ENCODE results near the gene SSBP4.
"Not testable (repeated sequence)": the region's sequence is repeated elsewhere in the genome, so short reads cannot be mapped to it uniquely, and the experiment has no call there.

The SSBP4 gene

DNA sequence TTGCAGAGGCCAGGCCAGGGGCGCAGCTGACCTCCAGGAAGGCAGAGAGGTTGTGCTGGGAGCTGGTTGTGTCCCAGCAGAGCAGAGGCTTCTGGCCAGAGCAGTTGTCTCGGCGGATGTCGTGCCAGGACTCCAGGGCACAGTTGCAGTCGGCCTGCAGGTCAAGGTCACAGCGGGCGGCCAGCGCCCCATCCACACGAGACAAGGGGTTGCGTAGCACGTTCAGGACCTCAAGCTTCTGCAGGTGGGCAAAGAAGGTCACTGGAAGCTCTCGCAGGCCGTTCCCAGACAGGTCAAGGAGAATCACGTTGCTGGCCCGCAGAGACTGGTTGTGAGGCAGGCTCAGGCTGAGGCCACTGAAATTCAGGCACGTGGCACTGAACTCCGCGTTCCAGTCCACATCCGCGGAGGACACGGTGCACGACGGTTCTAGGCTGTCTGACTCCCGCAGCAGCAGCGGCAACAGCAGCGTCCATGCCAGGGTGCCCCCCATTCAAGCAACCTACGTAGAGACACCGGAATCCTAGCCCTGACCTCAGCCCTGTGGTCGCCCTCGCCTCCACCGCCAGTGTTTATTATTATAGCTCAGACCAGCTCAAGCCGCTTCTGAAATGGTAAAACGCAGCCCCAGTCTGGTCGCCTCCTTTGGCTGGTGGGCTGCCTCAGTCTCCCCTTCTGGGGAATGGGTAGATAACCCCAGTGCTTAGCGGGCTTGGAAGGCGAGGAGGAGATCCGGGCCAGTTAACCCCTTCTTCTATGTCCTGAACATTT, 22.5 kb upstream of the SSBP4 start:
- no peak for DNase-seq

DNA sequence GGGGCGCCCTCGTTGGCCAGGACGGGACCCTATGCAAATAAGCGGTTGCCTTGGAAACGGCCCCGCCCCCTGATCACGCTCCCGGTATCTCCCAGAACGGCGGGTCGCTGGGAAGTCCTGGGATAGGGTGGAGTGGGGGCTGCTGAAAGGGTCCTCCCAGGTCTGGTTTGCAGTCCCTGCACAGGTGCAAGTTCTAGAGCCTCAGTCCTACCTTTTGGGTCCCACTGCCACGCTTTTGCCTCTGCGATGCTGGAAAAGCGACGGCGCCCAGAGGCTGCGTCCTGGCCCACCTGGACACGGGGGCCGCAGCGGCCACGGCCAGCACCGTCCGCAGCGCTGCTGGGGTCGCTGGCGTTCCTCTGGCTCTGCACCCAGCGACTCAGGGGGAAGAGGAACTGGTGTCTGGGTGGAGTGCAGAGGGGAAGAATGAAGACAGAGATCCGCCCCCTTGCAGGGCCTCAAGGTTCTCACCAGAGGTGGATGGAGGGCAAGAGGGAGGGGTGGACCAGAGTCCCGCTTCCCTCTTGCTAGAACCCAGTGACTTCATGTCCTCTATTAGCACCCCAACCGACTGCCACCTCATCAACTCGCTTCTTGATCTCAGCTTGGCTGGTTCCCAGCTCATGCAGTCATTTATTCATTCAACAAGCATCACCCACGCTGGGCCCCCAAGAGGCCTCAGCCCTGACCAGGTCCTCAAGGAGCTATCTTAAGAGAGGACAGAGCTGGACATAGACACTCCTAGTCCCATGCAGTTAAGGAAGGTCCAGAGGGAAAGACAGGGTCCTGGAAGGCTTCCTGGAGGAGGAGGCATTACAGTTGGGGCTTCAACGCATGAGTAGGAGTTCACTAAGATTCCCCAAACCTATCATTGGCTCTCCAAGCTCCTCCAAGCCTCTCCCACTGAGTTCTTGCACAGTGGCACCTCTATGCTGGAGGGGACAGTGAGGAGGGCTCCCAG, 21.7 kb upstream of the SSBP4 start, which contains the start of gene LRRC25:
Gene LRRC25 (minus strand): TSS at position 381 of the 961 bp plus-strand sequence. CDS start 659 bp downstream, outside the sequence.
- no peak for DNase-seq

DNA sequence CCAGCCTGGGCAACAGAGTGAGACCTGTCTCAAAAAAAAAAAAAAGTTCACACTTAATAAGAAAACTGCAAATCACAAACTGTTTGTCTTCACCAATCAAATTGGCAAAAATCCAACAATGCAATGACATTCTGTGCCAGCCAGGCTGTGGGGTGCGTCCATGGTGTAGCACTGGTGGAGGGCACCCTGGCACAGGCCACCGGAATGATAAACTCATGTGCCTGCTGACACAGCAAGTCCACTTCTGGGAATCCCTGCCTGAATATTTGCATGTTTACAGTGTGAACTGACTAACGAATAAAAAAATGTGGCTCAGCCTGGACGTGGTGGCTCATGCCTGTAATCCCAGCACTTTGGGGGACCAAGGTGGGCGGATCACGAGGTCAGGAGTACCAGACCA, 20.2 kb upstream of the SSBP4 start:
- DNase-seq: no peak

DNA sequence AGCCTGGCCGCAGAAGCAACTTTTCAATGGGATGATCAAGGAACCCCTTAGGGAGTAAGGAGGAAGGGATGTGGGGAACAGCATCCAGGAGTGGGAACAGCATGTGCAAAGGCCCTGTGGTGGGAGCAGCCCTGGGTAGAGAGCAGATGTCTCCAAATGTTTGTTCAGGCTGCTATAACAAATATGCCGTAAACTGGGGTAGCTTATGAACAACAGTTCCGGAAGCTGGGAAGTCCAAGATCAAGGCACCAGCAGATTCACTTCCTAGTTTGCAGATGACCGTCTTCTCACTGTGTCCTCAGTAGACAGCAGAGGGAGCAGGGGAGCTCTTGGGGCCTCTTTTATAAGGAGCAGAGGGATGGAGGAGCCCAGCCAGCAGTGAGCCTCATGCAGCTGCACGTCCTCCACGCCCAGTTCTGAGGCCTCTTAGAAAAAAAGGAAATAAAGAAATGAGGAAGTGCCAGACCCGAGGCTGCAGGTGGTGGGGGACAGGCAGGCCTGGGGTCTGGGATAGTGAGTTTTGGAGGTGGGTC, 17.6 kb upstream of the SSBP4 start:
- DNase-seq: no peak

DNA sequence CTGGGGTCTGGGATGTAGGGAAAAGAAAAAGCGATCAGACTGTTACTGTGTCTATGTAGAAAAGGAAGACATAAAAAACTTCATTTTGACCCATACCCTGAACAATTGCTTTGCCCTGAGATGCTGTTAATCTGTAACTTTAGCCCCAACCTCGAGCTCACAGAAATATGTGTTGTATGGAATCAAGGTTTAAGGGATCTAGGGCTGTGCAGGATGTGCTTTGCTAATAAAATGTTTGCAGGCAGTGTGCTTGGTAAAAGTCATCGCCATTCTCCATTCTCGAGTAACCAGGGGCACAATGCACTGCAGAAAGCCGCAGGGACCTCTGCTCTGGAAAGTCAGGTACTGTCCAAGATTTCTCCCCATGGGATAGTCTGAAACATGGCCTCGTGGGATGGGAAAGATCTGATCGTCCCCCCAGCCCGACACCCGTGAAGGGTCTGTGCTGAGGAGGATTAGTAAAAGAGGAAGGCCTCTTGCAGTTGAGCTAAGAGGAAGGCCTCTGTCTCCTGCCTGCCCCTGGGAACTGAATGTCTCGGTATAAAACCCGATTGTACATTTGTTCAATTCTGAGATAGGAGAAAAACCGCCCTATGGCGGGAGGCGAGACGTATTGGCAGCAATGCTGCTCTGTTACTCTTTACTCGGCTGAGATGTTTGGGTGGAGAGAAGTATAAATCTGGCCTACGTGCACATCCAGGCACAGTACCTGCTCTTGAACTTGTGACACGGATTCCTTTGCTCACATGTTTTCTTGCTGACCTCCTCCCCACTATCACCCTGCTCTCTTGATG, 16.5 kb upstream of the SSBP4 start:
- DNase-seq: not testable (repeated sequence)

DNA sequence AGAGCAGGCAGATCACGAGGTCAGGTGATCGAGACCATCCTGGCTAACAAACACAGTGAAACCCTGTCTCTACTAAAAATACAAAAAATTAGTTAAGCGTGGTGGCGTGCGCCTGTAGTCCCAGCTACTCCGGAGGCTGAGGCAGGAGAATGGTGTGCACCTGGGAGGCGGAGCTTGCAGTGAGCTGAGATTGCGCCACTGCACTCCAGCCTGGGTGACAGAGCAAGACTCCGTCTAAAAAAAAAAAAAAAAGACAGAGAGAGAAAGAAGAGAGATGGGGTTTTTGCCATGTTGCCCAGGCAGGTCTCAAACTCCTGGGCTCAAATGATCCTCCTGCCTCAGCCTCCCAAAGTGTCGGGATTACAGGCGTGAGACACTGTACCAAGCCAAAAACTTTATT, 13.4 kb upstream of the SSBP4 start:
- DNase-seq: not testable (repeated sequence)

DNA sequence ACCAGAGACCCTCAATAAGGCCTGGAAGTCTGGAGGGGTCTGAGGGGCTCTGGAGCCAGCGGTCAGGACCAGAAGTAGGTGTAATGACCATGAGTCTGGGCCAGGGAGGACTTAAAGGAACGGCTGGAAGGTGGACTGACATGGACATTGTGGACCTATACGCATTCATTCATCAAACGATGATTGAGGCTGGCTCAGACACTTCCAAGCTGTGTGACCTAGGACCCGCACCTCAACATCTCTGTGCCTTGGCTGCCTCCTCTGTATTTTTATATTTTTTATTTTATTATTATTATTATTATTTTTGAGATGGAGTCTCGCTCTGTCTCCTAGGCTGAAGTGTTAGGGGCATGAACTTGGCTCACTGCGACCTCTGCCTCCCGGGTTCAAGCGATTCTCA, 12.4 kb upstream of the SSBP4 start:
- no peak for DNase-seq

DNA sequence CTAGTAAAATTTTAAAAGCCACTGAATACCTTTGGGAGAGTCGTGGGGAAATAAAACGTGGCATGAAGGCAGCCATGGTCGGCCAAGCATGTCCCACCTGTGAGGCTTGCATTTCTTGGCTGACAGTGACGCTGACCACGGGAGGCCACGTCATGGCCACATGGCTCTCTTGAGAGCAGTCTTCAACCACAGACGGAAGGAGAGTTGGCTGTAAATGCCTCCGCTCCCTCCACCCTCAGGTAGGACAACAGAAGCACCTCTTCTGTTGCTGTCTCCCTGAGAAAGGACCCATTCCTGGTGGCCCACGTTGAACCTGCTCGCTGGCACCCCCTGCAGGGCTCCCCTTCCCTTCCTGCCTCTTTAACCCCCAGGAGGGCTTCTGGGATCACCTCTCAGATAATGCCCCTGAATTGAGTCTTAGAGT, 11.1 kb upstream of the SSBP4 start:
- DNase-seq: no peak

DNA sequence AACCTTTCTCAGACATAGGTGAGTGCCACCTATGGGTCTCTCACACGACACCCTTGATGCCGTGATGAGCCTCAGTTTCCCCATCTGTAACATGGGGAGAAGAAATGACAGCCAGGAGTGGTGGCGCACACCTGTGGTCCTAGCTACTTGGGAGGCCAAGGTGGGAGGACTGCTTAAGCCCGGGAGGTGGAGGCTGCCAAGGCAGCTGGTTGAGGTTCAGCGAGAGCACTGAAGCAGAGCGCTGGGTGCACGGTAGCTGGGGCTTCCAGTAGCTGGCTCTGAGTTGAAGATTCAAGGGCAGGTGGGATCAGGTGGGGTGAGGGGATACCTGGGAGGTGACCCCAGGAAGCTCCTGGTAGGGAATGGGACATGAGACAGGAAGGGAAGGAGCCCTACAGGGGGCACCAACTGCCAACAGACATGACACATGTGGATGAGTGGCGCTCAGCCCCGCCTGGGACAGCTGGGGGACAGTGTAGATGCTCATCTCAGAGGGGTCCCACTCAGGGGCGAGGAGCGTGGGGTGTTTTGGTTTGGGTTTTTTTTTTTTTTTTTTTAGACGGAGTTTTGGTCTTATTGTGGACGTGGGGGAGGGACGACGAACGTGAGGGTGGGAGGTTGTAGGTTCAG, 6.5 kb upstream of the SSBP4 start:
- no peak for DNase-seq

DNA sequence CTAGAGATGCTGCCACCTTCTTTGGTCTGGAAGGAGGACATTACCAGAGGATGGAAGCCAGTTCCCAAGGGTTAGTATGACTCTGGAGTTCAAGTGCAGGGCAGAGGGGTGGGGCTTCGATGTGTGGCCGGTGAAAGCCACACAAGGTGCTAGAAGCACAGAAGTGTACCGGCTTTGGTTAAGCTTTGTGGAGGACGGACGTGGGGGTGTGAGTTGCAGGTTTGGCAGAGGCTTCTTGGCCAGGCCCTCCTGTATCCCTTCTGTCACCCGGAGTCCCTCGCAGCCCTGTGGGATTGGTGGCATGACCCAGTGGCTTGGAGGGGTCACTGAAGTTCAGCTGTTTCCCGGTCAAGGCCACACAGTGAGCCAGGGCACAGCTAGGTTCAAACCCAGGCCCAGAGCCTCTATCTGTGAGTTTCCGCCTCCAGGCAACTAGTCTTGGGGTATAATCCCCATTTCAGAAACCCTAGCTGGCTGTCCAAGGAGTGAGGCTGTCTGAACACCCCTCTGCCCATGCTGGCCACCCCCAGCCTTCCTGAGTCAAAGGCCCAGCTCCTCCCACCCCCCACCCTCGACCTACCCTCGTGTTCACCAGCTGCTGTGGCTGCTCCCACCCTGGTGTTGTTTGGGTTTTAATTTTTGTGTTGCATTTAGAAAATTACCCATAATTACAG, 4.6 kb upstream of the SSBP4 start:
- DNase-seq: no peak

DNA sequence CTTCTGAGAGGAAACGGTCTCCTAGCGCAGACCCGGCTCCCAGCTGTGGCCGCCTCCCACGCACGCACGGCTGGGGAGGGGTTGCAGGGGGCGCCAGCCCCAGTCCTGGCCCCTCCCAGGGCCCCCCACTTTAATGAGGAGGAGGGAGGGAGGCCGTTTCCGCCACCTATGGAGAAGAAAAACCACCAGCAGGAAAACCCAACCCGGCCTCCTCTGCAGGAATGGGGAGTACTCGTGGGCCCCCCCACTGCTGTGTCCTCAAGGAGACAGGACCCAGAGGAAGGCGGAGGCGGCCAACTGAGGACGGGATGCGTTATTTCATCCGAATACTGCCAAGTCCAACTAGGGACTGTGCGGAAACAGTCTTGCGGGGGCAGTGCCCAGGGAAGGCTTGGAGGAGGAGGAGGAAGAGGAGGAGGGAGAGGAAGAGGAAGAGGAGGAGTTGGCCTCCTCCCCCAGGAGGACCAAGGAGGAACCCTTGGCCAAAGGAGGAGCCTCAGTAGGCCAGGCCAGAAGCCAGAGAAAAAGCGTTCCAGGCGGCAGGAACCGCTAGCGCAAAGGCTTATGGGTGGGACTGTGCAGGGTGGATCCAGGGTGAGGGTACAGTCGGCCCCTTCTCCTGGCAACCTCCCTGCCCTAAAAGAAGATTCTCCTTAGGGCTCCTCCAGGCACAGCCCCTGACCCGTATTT, 3.9 kb upstream of the SSBP4 start:
- DNase-seq: no peak

DNA sequence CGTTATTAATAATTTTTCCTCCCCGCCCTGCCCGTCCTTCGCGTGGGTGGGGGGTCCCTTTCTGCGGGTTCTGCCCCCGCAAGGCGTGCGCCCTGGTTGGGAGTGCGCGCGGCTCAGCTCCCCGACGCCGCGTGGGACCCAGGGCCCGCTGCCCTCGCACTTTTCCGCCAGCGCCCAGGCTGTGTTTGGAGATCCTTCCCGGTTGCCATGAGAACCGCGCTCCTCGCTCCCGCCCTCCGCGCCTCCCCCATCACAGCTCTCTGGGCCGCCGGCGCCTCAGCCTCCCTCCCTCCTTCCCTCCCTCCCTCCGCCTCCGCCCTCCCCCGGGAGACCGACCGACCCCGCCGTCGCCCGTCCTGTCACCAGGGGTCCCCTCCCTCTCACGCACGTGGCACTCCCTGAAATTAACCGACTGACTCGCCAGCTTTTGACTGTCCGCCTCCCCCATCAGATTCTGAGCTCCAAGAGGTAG, 2.4 kb upstream of the SSBP4 start:
- DNase-seq: peak; percentile 74

DNA sequence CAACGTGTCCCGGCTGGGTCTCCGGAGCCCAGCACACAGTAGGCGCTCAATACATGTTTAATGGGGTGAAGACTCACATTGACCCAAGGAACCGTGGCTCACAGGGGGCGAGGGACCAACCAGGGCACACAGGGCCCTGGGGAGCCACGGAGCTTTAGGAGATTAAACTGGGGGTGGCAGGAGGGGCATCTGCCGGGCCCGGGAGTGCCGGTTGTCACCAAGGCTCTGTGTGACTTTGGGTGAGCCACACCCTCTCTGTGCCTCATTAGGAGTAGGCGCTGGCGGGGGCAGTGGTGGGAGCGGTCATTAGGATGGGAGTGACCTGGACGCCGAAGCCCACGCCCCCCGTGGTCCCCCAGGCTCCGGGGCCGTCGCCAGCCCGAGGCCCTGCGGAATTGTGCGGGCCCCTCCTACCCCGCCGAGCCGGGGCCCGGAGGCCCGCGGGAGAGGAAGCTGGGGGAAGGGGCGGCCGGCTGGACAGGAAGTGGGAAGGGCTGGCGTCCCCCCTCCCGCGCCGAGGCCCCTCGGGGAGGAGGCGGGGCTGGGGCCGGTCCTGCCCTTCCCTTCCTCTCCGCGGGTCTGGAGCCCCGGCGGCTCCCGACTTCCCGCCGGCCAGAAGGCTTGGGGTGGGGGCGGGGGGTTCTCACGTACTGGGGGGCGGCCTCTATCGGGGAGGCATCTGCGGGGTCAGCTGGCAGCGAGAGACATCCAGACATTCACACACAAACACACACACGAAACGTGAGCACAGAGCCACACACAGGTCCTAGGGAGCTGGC, 1.8 kb upstream of the SSBP4 start:
- DNase-seq: peak; percentile 26

DNA sequence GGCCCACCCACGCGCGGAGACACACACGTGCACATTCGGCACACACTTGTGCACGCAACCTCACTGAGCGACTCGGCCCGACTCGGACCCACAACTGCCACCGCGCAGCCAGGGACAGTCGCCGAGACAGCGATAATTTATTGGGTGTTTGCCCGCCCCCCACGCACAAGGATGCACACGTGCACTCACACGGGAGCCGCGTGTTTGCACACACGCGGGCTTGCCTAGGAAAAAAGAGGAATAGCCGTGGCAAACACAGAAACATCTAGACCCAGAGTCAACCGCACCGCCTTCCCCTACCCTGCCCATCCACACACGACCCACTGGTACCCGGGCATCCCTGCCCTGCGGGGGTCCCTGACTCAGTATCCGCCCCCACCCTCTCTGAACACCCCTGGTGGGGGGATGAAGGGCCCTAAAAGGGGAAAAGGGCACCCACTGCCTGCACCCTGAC, 1.1 kb upstream of the SSBP4 start:
- no peak for DNase-seq

DNA sequence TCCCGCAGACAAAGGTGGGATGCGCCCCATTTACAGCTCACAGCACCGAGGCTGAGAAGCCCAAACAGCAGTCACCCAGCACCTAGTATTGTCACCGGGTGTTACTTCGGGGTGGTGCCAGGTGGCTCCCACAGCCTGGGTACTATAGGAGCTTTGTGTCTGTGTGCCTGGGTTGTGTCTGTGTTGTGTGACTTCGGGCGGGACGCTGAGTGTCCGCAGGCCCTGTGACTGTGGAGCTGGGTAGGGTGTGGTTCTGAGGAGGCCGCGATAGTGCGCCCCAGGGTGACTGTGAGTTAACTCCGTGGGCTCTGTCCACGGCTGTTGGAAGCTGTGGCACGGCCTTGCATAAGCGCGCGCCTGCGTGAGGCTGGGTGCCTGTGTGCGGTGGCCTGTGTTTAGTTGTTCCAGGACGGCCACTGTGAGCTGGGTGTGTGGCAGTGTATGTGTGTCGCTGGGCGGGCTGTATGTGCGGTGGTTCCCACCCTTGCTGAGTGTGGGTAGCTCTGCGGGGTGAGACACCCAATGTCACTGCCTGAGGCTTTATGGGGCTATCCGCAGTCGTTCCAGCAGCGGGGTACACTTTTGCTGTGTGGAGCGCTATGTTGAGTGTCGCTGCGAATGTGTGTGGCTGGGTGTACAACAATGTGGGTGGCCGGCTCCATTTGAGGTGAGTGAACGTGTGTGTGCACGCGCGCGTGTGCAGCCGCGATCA, 559 bp upstream of the SSBP4 start:
- no peak for DNase-seq

DNA sequence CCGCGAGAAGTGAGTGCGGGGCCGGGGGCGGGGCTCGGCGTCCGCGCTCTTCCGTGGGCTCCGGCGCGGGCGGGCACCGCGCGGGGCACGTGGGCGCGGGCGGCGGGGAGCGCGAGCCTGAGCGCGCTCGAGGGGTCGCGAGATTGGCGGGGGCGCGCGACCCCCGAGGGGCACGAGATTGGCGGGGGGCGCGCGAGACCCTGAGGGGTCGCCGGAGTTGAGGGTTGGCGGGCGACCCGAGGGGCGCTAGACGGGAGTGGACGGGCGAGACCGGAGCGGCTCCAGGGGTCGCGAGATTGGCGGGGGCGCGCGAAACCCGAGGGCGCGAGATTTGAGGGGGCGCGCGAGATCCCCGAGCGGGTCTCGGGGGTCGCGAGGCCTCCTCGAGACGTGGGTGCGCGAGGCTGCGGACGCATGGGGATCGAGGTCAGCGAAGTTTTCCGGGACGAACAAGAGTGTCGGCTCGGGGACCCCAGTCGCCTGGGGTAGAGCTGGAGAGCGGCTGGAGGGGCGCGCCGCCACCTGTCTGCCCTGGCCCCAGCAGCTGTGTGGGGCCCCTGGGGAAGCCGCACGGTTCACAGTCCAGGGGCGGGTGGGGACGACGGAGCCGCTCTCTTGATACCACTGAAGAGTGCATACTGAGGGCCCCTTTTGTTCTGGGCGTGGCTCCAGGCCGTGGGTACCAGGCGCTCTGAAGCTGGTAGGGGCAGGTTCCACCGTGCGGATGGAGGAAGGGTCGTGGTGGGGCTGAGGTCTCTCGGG, 682 bp downstream of the SSBP4 start:
- DNase-seq: no peak

DNA sequence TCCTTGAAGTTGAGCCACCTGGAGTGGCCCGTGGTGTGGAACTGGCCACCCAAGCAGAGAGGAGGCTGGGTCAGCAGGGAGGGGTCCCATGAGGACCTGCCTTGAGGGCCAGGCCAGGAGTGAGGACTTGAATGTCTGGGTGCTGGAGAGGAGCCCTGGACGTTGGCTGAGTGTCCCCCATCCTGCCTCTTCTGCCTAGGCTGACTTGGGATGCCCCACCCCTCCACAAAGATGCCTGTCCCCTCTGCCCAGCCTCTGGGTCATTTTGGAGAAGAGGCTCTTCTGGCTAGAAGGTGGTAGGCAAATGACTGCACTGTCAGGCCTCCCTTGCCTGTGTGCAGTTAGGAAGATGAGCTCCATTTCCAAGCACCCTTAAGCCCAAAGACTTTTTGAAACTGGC, 1.7 kb downstream of the SSBP4 start:
- no peak for DNase-seq

DNA sequence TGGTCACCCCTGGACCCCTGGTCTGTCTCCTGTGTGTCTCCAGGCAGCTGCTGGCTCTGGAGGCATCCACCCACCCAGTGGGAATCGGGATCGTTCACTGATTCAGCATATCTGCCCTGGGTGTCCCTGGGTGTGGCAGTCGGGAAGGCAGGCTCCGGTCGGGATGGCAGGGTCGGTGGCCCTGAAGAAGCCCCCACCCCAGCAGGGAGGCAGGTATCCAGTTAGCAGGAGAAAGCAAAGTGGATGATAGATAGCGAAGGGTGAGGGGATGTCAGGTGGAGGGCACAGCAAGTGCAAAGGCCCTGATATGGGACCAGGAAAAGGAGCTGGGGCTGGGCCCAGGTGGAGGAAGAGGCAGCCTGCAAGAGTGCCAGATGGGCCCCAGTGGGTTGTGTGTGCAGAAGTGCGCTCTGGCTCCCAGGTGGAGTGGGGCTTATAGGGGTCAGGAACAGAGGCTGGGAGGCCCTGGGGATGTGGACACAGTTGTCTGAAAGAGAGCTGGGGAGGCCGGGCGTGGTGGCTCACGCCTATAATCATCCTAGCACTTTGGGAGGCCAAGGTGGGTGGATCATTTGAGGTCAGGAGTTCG, 2.3 kb downstream of the SSBP4 start:
- DNase-seq: no peak
